Skeletal muscle satellite cell (primary cell): ENCODE measurements around the gene MRPL43.
"Not testable (repeated sequence)": the region's sequence is repeated elsewhere in the genome, so short reads cannot be mapped to it uniquely, and the experiment has no call there.

ENCODE experiments used
- H3K27me3 ChIP-seq: 2 replicates; pipeline ENCODE4 v1.7.0; 2013; ENCODE audit warnings: low read length; ENCODE audit not compliant: control insufficient read depth, insufficient read depth
- H3K36me3 ChIP-seq: 2 replicates; pipeline ENCODE4 v1.7.0; 2013; ENCODE audit warnings: mild to moderate bottlenecking, control low read depth, low read length; ENCODE audit not compliant: insufficient read depth
- H3K4me1 ChIP-seq: 2 replicates; pipeline ENCODE4 v1.7.0; 2013; ENCODE audit warnings: low read length; ENCODE audit not compliant: control insufficient read depth, insufficient read depth
- H3K4me2 ChIP-seq: 2 replicates; pipeline ENCODE4 v1.7.0; 2013; ENCODE audit warnings: mild to moderate bottlenecking, low read length
- H3K4me3 ChIP-seq: 2 replicates; pipeline ENCODE4 v1.7.0; 2013; ENCODE audit warnings: low read length
- H3K9ac ChIP-seq: 2 replicates; pipeline ENCODE4 v1.7.0; 2013; ENCODE audit warnings: mild to moderate bottlenecking, low read depth, low read length, moderate library complexity
- H3K9me3 ChIP-seq: replicated peaks from 2 replicates; pipeline ENCODE4 v1.7.0; 2013; ENCODE audit warnings: mild to moderate bottlenecking, control low read depth, low read length

MRPL43 gene

DNA sequence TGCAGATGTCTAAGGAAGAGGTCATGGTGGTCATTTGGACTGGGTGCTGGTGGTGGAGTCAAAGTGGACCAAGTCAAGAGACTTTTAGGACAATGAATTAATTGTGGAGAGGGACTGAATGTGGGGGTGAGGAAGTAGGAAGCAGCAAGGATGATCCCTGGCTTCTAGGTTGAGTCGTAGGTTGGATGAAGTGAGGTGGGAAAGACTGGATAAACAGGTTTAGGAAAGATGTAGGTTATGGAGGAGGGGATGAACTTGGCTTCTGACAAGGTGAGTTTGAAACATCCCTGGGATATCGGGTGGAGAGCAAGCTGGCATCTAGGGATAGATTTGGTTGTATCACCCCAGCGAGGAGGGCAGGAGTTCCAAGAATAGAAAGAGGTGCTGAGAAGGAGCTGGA is 10.4 kb downstream of the MRPL43 start:
- no peak overlapping the region for H3K4me3 ChIP-seq
- H3K9ac ChIP-seq, result no peak overlapping the region
- no peaks in the 10 kb centered on the region for H3K9me3 ChIP-seq
- H3K27me3 ChIP-seq, result no peaks in the 10 kb centered on the region
- H3K36me3 ChIP-seq, result peaks cover 9% of the 10 kb centered on the region
- no peak overlapping the region for H3K4me2 ChIP-seq
- H3K4me1 ChIP-seq, result no peaks in the 10 kb centered on the region

DNA sequence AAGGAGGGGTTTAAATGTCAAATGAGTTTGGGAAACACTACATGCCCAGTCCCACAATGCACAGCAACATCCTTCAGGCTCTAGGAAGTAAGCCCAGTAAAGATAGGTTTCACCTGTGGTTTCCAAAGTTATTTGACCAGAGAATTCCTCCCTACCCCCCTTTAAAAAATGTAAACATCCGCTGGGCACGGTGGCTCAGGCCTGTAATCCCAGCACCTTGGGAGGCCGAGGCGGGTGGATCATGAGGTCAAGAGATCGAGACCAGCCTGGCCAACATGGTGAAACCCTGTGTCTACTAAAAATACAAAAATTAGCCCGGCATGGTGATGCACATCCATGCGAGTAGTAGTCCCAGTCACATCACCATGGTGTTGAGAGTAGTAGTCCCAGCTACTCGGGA is 11.9 kb downstream of the MRPL43 start:
- not testable (repeated sequence) for H3K9me3 ChIP-seq, H3K4me2 ChIP-seq, H3K4me1 ChIP-seq, H3K36me3 ChIP-seq, H3K9ac ChIP-seq, H3K4me3 ChIP-seq, H3K27me3 ChIP-seq

DNA sequence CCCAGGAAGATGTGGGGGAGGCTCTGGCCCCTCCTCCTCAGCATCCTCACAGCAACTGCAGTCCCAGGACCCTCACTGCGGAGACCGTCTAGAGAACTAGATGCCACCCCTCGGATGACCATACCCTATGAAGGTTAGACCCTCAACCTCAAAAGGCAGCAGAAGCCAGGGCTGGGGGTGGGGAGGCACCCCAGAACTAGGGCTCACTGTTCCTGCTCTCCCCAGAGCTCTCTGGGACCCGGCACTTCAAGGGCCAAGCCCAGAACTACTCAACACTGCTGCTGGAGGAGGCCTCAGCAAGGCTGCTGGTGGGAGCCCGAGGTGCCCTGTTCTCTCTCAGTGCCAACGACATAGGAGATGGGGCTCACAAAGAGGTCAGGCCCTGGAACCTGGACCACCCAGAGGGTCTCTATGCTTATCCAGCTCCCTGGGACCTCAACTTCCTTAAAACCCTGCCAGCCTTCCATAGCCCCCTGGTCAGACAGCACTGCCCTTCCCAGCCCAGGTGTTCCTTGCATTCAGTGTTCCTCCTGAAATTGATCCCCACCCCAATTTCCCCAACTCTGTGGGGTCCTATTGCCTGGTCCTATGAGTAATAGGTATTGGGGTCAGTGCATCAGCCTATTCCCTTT is 14.3 kb downstream of the MRPL43 start:
- no peak overlapping the region for H3K9ac ChIP-seq
- no peaks in the 10 kb centered on the region for H3K27me3 ChIP-seq
- H3K4me1 ChIP-seq, result peaks cover 6% of the 10 kb centered on the region
- no peaks in the 10 kb centered on the region for H3K9me3 ChIP-seq
- no peak overlapping the region for H3K4me2 ChIP-seq
- H3K36me3 ChIP-seq, result no peaks in the 10 kb centered on the region
- no peak overlapping the region for H3K4me3 ChIP-seq

DNA sequence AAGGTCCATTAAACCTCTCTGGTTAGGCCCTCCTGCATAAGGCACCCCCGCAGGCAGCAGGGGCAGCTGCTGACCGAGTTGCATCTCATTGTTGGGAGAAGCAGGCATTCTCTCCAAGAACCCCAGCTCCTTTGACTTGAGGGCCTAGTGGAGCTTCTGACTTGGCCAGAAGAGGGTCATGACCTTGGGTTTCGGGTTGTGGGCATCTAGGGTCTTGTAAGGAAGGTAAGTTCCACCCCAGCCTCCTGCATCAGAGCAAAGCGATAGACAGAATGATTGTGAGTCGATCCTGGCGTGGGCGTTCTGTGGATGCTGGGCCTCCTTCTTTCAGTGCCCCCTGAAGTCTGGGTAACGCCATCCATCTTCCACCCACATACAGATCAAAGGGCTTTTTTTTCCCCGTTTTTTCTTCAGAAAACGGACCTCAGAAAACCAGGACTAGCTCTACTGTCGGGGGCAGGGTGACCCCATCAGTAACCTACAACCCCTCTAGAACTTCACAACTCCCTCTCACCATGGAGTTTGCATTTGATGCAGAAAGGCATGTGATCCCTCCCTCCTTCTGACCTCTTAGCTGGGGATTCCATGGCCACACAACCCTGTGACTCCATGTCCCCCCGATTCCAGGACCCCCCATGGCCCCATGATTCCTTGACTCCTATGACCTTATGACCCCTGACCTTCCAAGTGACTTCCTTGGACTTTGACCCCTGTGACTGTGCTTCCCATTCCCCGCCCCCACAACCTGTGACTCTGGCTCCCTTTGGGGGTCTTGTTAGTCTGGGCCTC is 15.0 kb downstream of the MRPL43 start:
- no peak overlapping the region for H3K4me3 ChIP-seq
- H3K4me2 ChIP-seq, result no peak overlapping the region
- no peak overlapping the region for H3K9ac ChIP-seq
- no peaks in the 10 kb centered on the region for H3K27me3 ChIP-seq
- H3K4me1 ChIP-seq, result peaks cover 6% of the 10 kb centered on the region
- H3K36me3 ChIP-seq, result peaks cover under 1% of the 10 kb centered on the region
- no peaks in the 10 kb centered on the region for H3K9me3 ChIP-seq

DNA sequence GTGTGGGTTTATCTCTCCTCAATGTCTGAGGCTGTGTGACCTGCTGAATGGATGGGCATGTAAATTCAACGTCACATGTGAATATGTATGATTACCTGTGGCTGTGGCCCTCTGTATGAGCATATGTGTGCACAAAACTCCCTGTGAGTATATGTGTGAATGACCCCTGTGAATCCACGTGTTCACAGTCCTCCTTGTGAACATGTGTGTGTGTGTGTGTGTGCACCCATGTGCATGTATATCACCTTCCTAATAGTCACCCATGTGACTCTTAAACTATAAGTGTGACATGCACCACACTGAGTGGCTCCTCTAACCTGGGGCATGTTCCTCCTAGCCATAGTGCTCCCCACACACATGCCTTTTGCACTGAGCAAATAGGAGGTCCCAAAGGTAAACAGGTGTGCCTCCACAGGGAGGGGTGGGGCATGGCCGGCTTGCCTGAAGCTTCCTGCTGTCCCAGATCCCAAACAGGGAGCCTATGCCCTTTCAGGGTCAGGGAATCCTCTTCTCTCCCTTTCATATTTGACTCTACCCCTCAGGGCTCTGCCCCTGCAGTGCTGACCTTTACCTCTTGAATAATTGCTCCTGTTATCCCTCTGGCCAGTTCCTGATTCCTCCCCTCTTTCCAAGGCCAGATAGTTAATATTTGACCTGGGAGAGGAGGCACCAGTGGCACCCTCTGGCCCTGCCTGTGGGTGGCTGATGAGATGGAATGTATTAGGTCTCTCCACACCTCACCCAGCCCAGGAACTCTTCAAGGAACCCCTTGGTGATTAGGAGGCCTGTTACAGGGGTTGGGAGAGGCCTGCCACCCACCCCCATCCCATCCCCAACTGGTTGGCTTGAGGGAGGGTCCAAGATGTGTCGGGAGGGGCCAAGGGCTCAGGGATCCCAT is 16.1 kb downstream of the MRPL43 start:
- Histone ChIP-seq H3K9me3 (no peaks in the 10 kb centered on the region), H3K4me3 (no peak overlapping the region), H3K9ac (no peak overlapping the region), H3K36me3 (peaks cover 12% of the 10 kb centered on the region), H3K4me1 (peaks cover 6% of the 10 kb centered on the region), H3K27me3 (no peaks in the 10 kb centered on the region), H3K4me2 (no peak overlapping the region)

DNA sequence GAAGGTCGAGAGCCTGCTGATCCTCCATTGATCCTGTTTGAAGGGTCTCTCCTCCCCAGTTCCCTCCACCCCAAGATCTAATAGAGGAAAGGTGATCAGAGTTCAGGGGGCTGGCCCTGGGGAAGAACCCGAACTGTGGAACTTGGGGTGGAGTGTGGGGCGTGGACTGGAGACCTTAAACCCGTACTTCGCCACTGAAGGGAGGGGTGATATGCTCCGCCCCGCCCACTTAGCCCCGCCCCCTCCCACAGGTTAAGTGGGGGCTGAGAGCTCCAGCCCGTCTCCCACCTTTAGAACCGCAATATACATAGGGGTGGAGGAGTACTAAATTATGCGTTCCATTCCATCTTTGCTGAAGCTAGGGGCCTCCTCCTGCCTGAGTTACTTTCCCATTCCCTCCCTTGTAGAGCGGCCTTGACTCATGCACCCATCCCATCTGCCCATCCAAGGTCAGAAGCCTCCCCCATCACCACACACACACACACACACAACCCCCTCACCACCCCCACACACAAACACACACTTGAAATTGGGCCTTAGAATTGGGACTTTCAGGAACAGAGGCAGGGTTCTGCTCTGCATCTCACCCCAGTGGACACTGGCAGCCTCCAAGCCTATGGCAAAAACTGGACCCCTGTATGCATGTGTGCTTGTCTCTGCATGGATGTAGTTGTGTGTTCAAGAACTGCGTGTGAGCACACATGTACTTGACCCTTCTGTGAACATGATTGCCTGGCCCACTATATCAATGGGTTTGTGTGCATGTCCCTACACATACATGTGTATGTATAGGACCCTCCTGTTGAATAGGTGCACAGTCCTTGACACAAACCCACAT is 17.0 kb downstream of the MRPL43 start:
- no peaks in the 10 kb centered on the region for H3K27me3 ChIP-seq
- H3K9ac ChIP-seq, result no peak overlapping the region
- H3K4me3 ChIP-seq, result peak overlapping the region; percentile 74
- H3K4me2 ChIP-seq, result peak overlapping the region; percentile 98
- H3K9me3 ChIP-seq, result no peaks in the 10 kb centered on the region
- peaks cover 6% of the 10 kb centered on the region for H3K4me1 ChIP-seq
- H3K36me3 ChIP-seq, result peaks cover 20% of the 10 kb centered on the region

DNA sequence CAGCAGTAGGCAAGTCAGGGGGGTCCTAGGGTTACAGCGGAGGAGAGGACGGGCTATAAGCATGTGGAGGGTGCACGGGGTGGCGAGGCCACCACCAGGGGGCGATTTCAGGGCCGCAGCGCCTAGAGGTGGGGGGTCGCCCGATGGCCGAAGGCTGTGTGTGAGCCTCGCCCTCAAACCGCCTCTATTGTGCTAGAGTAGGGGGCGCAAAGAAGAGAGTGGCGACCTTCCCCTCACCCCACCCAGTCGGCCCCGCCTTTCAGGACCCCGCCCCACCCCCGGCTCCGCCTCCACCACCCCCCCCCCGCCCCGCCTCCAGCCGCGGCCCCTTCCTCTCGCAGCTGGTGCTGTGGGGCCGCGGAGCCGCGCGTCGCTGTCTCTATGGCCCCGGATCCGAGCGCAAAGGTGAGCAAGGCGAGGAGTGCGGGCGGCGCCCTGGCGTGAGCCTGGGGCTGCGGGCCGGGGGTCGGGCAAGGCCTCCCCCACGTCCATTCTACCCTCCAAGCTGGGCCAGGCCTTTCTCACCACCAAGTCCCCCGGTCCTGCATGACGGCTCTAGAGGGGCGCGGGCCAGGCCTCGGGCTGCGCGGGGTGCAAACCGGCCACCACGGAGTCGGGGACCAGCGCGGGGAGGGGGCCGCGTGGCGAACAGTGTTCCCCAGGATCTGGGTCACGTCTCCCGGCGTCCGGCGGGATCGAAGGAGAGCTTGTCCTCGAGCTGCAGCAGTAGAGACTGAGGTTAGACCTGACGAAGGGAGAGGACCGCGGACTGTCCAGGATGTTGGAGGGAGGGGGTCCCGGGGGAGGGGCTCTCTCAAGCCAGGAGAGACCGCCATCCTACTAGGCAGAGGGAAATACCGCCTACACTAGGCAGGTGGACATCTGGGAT is 17.9 kb downstream of the MRPL43 start, which contains the start of gene SEMA4G:
Gene SEMA4G, plus strand, starts transcription at position 318 of the 889 bp plus-strand sequence. CDS start 3,409 bp downstream, outside the sequence.
- Histone ChIP-seq H3K4me3 (peak within 1 kb of the TSS; percentile 74), H3K36me3 (peaks cover 28% of the 10 kb centered on the region), H3K9me3 (no peaks in the 10 kb centered on the region), H3K4me1 (peaks cover 6% of the 10 kb centered on the region), H3K27me3 (no peaks in the 10 kb centered on the region), H3K9ac (peak within 1 kb of the TSS; percentile 33), H3K4me2 (peak within 1 kb of the TSS; percentile 98)

DNA sequence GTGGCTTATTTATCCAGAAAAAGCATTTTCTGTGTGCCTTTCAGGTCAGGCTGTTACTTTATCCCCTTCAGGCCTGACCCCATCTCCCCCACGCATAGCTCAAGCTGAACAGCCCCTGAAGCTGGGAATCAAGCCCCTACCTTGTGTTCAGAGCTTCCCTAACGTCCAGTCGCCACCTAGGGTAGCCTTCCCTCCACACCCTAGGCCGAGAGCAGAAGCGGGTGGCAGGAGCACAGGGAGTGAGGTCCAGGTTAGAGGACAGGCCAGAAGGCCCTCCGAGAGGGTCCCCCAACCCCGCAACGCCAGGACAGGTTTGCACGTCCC is 18.5 kb downstream of the MRPL43 start:
- Histone ChIP-seq H3K4me1 (peaks cover 6% of the 10 kb centered on the region), H3K36me3 (peaks cover 33% of the 10 kb centered on the region), H3K9ac (peak overlapping the region; percentile 18), H3K27me3 (no peaks in the 10 kb centered on the region), H3K9me3 (no peaks in the 10 kb centered on the region), H3K4me2 (peak overlapping the region; percentile 98), H3K4me3 (peak overlapping the region; percentile 74)

DNA sequence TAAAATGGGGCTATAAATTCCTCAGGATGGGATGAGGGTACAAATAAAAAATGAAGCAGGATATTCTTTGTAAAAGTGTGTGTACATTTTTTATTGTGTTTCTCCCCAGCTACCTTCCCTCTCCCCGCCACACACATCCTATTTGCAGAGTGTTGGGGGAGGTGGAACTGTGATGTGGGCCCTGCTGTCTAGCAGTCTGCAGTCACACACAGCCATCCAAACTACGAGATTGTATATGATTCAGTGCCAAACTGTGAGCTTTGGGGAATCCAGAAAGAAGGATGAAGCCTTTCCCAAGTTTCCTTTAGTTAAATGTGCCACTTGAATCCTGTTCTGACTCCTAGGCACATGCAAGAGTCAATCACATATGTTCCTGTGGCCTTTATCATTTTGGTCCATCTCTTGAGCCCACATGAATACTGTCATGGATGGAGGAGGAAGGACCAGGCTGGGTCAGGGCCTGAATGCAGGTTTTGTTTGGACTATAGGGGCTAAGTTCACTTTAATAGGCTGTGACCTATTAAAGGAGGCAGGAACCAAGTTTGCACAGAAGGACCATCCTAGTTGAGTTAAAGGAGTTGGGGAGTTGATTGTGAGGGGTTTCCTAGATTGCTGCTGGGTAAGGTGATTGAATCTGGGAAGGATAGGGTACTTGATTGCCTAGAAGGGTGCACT is 19.1 kb downstream of the MRPL43 start:
- peak overlapping the region; percentile 98 for H3K4me2 ChIP-seq
- H3K27me3 ChIP-seq, result no peaks in the 10 kb centered on the region
- peaks cover 6% of the 10 kb centered on the region for H3K4me1 ChIP-seq
- no peak overlapping the region for H3K9ac ChIP-seq
- H3K36me3 ChIP-seq, result peaks cover 37% of the 10 kb centered on the region
- H3K9me3 ChIP-seq, result no peaks in the 10 kb centered on the region
- peak overlapping the region; percentile 74 for H3K4me3 ChIP-seq

DNA sequence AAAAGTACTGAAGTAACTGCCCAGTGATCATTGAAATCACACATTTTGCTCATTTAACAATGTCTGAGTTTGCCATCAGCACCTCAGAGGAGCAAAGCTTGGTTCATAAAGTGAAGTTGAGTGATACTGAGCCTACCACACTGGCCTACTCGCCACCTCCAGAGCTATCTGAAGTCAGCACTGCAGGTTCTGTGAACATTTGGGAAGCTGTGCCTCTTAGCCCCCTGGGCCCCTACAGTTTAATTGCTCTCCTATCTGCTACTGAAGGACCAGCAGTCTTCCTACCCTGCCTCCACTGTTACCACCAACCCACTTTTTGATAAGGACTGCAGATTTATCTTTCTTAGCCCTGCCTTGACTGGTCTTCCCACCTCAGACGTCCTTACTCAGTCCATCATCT is 20.0 kb downstream of the MRPL43 start:
- H3K9me3 ChIP-seq, result no peaks in the 10 kb centered on the region
- no peak overlapping the region for H3K4me3 ChIP-seq
- no peak overlapping the region for H3K4me2 ChIP-seq
- H3K9ac ChIP-seq, result no peak overlapping the region
- peaks cover 46% of the 10 kb centered on the region for H3K36me3 ChIP-seq
- peaks cover 6% of the 10 kb centered on the region for H3K4me1 ChIP-seq
- H3K27me3 ChIP-seq, result no peaks in the 10 kb centered on the region
